ENCODE data around the gene KLK14. TPM values are rescaled to one million over a fixed set of nuclear protein-coding genes. Genes with fewer than 3 reads are reported as not detected.

KLK14 gene
- total and polyA plus RNA-seq, 4 donors, result 0.11 to 1.9 (median 1.4) TPM; not detected in 1

GRCh38 chr19:51123802-51124201 lies 41.1 kb upstream of the KLK14 start:
- Histone ChIP-seq H3K27ac (ENCODE audit: low read depth, low read length) (no peak overlapping the region), H3K27me3 (ENCODE audit: control insufficient read depth, insufficient read depth, low read length) (no peaks in the 10 kb centered on the region), H3K9me3 (ENCODE audit: control insufficient read depth, insufficient read depth, low read length) (no peaks in the 10 kb centered on the region), H3K4me1 (ENCODE audit: control insufficient read depth, insufficient read depth, low read length) (no peaks in the 10 kb centered on the region), H3K36me3 (ENCODE audit: control insufficient read depth, insufficient read depth, low read length) (no peaks in the 10 kb centered on the region), H3K4me3 (ENCODE audit: low read depth, low read length) (no peak overlapping the region)
- DNase-seq (ENCODE audit: low read depth in 4 of 6, low spot score in 6 of 6), result no peak
- 86% methylated on average over 3 of the region's 9 CpGs for WGBS (ENCODE audit: insufficient coverage)

GRCh38 chr19:51123381-51123800 lies 40.7 kb upstream of the KLK14 start:
- Histone ChIP-seq H3K4me3 (ENCODE audit: low read depth, low read length) (no peak overlapping the region), H3K27ac (ENCODE audit: low read depth, low read length) (no peak overlapping the region), H3K27me3 (ENCODE audit: control insufficient read depth, insufficient read depth, low read length) (no peaks in the 10 kb centered on the region), H3K4me1 (ENCODE audit: control insufficient read depth, insufficient read depth, low read length) (no peaks in the 10 kb centered on the region), H3K9me3 (ENCODE audit: control insufficient read depth, insufficient read depth, low read length) (no peaks in the 10 kb centered on the region), H3K36me3 (ENCODE audit: control insufficient read depth, insufficient read depth, low read length) (no peaks in the 10 kb centered on the region)
- WGBS (ENCODE audit: insufficient coverage), result 66% methylated on average over 4 of the region's 6 CpGs
- no peak for DNase-seq (ENCODE audit: low read depth in 4 of 6, low spot score in 6 of 6)

GRCh38 chr19:51122112-51122981 lies 39.7 kb upstream of the KLK14 start:
- no peaks in the 10 kb centered on the region for H3K9me3 ChIP-seq (ENCODE audit: control insufficient read depth, insufficient read depth, low read length)
- no peak overlapping the region for H3K4me3 ChIP-seq (ENCODE audit: low read depth, low read length)
- H3K27me3 ChIP-seq (ENCODE audit: control insufficient read depth, insufficient read depth, low read length), result no peaks in the 10 kb centered on the region
- 84% methylated on average over 13 of the region's 22 CpGs for WGBS (ENCODE audit: insufficient coverage)
- H3K27ac ChIP-seq (ENCODE audit: low read depth, low read length), result no peak overlapping the region
- DNase-seq (ENCODE audit: low read depth in 4 of 6, low spot score in 6 of 6), result no peak
- no peaks in the 10 kb centered on the region for H3K36me3 ChIP-seq (ENCODE audit: control insufficient read depth, insufficient read depth, low read length)
- H3K4me1 ChIP-seq (ENCODE audit: control insufficient read depth, insufficient read depth, low read length), result no peaks in the 10 kb centered on the region

GRCh38 chr19:51121257-51121656 lies 38.6 kb upstream of the KLK14 start:
- H3K4me1 ChIP-seq (ENCODE audit: control insufficient read depth, insufficient read depth, low read length), result no peaks in the 10 kb centered on the region
- WGBS (ENCODE audit: insufficient coverage), result 95% methylated on average over 7 of the region's 8 CpGs
- H3K36me3 ChIP-seq (ENCODE audit: control insufficient read depth, insufficient read depth, low read length), result no peaks in the 10 kb centered on the region
- no peak overlapping the region for H3K4me3 ChIP-seq (ENCODE audit: low read depth, low read length)
- no peak for DNase-seq (ENCODE audit: low read depth in 4 of 6, low spot score in 6 of 6)
- H3K9me3 ChIP-seq (ENCODE audit: control insufficient read depth, insufficient read depth, low read length), result no peaks in the 10 kb centered on the region
- H3K27ac ChIP-seq (ENCODE audit: low read depth, low read length), result no peak overlapping the region
- H3K27me3 ChIP-seq (ENCODE audit: control insufficient read depth, insufficient read depth, low read length), result no peaks in the 10 kb centered on the region

- WGBS (ENCODE audit: insufficient coverage), result 75% methylated on average over 5 of the region's 6 CpGs
- Histone ChIP-seq H3K36me3 (ENCODE audit: control insufficient read depth, insufficient read depth, low read length) (no peaks in the 10 kb centered on the region), H3K4me3 (ENCODE audit: low read depth, low read length) (no peak overlapping the region), H3K27me3 (ENCODE audit: control insufficient read depth, insufficient read depth, low read length) (peaks cover 3% of the 10 kb centered on the region), H3K9me3 (ENCODE audit: control insufficient read depth, insufficient read depth, low read length) (no peaks in the 10 kb centered on the region), H3K27ac (ENCODE audit: low read depth, low read length) (no peak overlapping the region), H3K4me1 (ENCODE audit: control insufficient read depth, insufficient read depth, low read length) (no peaks in the 10 kb centered on the region)
- DNase-seq (ENCODE audit: low read depth in 4 of 6, low spot score in 6 of 6), result no peak
Observed at GRCh38 chr19:51120160-51120559, 37.5 kb upstream of the KLK14 start.

- no peaks in the 10 kb centered on the region for H3K36me3 ChIP-seq (ENCODE audit: control insufficient read depth, insufficient read depth, low read length)
- H3K27ac ChIP-seq (ENCODE audit: low read depth, low read length), result no peak overlapping the region
- WGBS (ENCODE audit: insufficient coverage), result 77% methylated on average over 5 of the region's 6 CpGs
- no peak for DNase-seq (ENCODE audit: low read depth in 4 of 6, low spot score in 6 of 6)
- H3K4me1 ChIP-seq (ENCODE audit: control insufficient read depth, insufficient read depth, low read length), result no peaks in the 10 kb centered on the region
- peaks cover 3% of the 10 kb centered on the region for H3K27me3 ChIP-seq (ENCODE audit: control insufficient read depth, insufficient read depth, low read length)
- no peak overlapping the region for H3K4me3 ChIP-seq (ENCODE audit: low read depth, low read length)
- no peaks in the 10 kb centered on the region for H3K9me3 ChIP-seq (ENCODE audit: control insufficient read depth, insufficient read depth, low read length)
Observed at GRCh38 chr19:51119611-51120010, 36.9 kb upstream of the KLK14 start.

- Histone ChIP-seq H3K27me3 (ENCODE audit: control insufficient read depth, insufficient read depth, low read length) (peaks cover 3% of the 10 kb centered on the region), H3K27ac (ENCODE audit: low read depth, low read length) (no peak overlapping the region), H3K36me3 (ENCODE audit: control insufficient read depth, insufficient read depth, low read length) (no peaks in the 10 kb centered on the region), H3K4me1 (ENCODE audit: control insufficient read depth, insufficient read depth, low read length) (no peaks in the 10 kb centered on the region), H3K9me3 (ENCODE audit: control insufficient read depth, insufficient read depth, low read length) (no peaks in the 10 kb centered on the region), H3K4me3 (ENCODE audit: low read depth, low read length) (no peak overlapping the region)
- no peak for DNase-seq (ENCODE audit: low read depth in 4 of 6, low spot score in 6 of 6)
- 84% methylated on average over 3 of the region's 4 CpGs for WGBS (ENCODE audit: insufficient coverage)
Observed at GRCh38 chr19:51119101-51119500, 36.4 kb upstream of the KLK14 start.

GRCh38 chr19:51116736-51117286 lies 34.1 kb upstream of the KLK14 start:
- DNase-seq (ENCODE audit: low read depth in 4 of 6, low spot score in 6 of 6), result no peak
- no peak overlapping the region for H3K27ac ChIP-seq (ENCODE audit: low read depth, low read length)
- H3K4me3 ChIP-seq (ENCODE audit: low read depth, low read length), result no peak overlapping the region
- peaks cover 8% of the 10 kb centered on the region for H3K27me3 ChIP-seq (ENCODE audit: control insufficient read depth, insufficient read depth, low read length)
- no peaks in the 10 kb centered on the region for H3K36me3 ChIP-seq (ENCODE audit: control insufficient read depth, insufficient read depth, low read length)
- H3K4me1 ChIP-seq (ENCODE audit: control insufficient read depth, insufficient read depth, low read length), result no peaks in the 10 kb centered on the region
- 72% methylated on average over 4 of the region's 6 CpGs for WGBS (ENCODE audit: insufficient coverage)
- H3K9me3 ChIP-seq (ENCODE audit: control insufficient read depth, insufficient read depth, low read length), result no peaks in the 10 kb centered on the region

GRCh38 chr19:51114087-51114729 lies 31.5 kb upstream of the KLK14 start:
- Histone ChIP-seq H3K4me3 (ENCODE audit: low read depth, low read length) (no peak overlapping the region), H3K9me3 (ENCODE audit: control insufficient read depth, insufficient read depth, low read length) (no peaks in the 10 kb centered on the region), H3K4me1 (ENCODE audit: control insufficient read depth, insufficient read depth, low read length) (no peaks in the 10 kb centered on the region), H3K27me3 (ENCODE audit: control insufficient read depth, insufficient read depth, low read length) (peaks cover 8% of the 10 kb centered on the region), H3K36me3 (ENCODE audit: control insufficient read depth, insufficient read depth, low read length) (no peaks in the 10 kb centered on the region), H3K27ac (ENCODE audit: low read depth, low read length) (no peak overlapping the region)
- WGBS (ENCODE audit: insufficient coverage), result 90% methylated on average over 2 of the region's 6 CpGs
- DNase-seq (ENCODE audit: low read depth in 4 of 6, low spot score in 6 of 6), result no peak
